ENCODE data around the gene SLC35G3.

SLC35G3 gene

GRCh38 chr17:35238821-35239220, 44.6 kb upstream of the SLC35G3 start:
- no peak overlapping the region for H3K27ac ChIP-seq (replicated peaks)
- peaks cover 2% of the 10 kb centered on the region for H3K27me3 ChIP-seq (ENCODE audit: insufficient read depth, poor library complexity, severe bottlenecking)
- no peak for TF ChIP-seq REST (IDR thresholded peaks at IDR 0.05; ENCODE audit: insufficient replicate concordance, low read depth)
- no peak for TF ChIP-seq POLR2AphosphoS5 (IDR thresholded peaks at IDR 0.05; ENCODE audit: low read depth)
- no peak for TF ChIP-seq GABPA (IDR thresholded peaks at IDR 0.05; ENCODE audit: low read depth)
- no peak for TF ChIP-seq SPI1 (IDR thresholded peaks at IDR 0.05; ENCODE audit: borderline replicate concordance, low read depth)
- TF ChIP-seq, protein P1, sequence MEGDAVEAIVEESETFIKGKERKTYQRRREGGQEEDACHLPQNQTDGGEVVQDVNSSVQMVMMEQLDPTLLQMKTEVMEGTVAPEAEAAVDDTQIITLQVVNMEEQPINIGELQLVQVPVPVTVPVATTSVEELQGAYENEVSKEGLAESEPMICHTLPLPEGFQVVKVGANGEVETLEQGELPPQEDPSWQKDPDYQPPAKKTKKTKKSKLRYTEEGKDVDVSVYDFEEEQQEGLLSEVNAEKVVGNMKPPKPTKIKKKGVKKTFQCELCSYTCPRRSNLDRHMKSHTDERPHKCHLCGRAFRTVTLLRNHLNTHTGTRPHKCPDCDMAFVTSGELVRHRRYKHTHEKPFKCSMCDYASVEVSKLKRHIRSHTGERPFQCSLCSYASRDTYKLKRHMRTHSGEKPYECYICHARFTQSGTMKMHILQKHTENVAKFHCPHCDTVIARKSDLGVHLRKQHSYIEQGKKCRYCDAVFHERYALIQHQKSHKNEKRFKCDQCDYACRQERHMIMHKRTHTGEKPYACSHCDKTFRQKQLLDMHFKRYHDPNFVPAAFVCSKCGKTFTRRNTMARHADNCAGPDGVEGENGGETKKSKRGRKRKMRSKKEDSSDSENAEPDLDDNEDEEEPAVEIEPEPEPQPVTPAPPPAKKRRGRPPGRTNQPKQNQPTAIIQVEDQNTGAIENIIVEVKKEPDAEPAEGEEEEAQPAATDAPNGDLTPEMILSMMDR (IDR thresholded peaks at IDR 0.05; ENCODE audit: insufficient read depth, low read length), result no peak
- DNase-seq (ENCODE audit: low read depth in 1 of 2, low spot score in 1 of 2), result no peak
- H3K4me3 ChIP-seq (replicated peaks; ENCODE audit: insufficient read depth, low read length), result no peak overlapping the region

GRCh38 chr17:35236821-35237220, 42.6 kb upstream of the SLC35G3 start:
- Histone ChIP-seq H3K27me3 (ENCODE audit: insufficient read depth, poor library complexity, severe bottlenecking) (peaks cover 2% of the 10 kb centered on the region), H3K27ac (replicated peaks) (no peak overlapping the region), H3K4me3 (replicated peaks; ENCODE audit: insufficient read depth, low read length) (no peak overlapping the region)
- TF ChIP-seq REST (IDR thresholded peaks at IDR 0.05; ENCODE audit: insufficient replicate concordance, low read depth) (no peak), GABPA (IDR thresholded peaks at IDR 0.05; ENCODE audit: low read depth) (no peak), POLR2AphosphoS5 (IDR thresholded peaks at IDR 0.05; ENCODE audit: low read depth) (no peak), SPI1 (IDR thresholded peaks at IDR 0.05; ENCODE audit: borderline replicate concordance, low read depth) (no peak)
- TF ChIP-seq, protein P1 (IDR thresholded peaks at IDR 0.05; ENCODE audit: insufficient read depth, low read length), result no peak
- no peak for DNase-seq (ENCODE audit: low read depth in 1 of 2, low spot score in 1 of 2)

DNA sequence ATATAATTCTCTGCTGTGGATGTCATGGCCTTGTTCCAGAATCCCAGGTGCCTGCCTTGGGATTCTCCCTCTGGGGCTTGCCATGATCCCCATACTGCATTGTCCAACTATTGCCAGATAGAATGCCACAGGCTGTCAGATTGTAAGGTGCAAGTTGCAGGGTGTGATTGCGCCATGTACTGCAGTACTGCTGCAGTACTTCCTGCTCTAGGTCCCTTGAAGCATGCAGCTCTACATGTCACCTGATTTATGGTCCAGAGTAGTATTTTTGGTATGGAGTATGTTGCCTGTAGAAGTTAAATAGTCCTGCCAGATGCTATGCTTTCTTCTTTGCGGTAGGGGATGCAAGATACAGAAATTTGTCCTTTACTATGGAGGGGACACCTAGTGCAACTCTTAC, 41.7 kb upstream of the SLC35G3 start:
- Histone ChIP-seq H3K4me3 (replicated peaks; ENCODE audit: insufficient read depth, low read length) (no peak overlapping the region), H3K27me3 (ENCODE audit: insufficient read depth, poor library complexity, severe bottlenecking) (peaks cover 2% of the 10 kb centered on the region), H3K27ac (replicated peaks) (no peak overlapping the region)
- TF ChIP-seq GABPA (IDR thresholded peaks at IDR 0.05; ENCODE audit: low read depth) (no peak), REST (IDR thresholded peaks at IDR 0.05; ENCODE audit: insufficient replicate concordance, low read depth) (no peak), POLR2AphosphoS5 (IDR thresholded peaks at IDR 0.05; ENCODE audit: low read depth) (no peak), SPI1 (IDR thresholded peaks at IDR 0.05; ENCODE audit: borderline replicate concordance, low read depth) (no peak)
- TF ChIP-seq, protein P1 (IDR thresholded peaks at IDR 0.05; ENCODE audit: insufficient read depth, low read length), result no peak
- no peak for DNase-seq (ENCODE audit: low read depth in 1 of 2, low spot score in 1 of 2)

All from HL-60 (cell line).